OCI-LY7 (cell line): ENCODE results near the gene PSME4. TPM values are rescaled to one million over a fixed set of nuclear protein-coding genes. Genes with fewer than 3 reads are reported as not detected.

Experiments
- BruUV-seq: library from RNA; stranded (reverse); fragments of 400-500 nt; replicated peaks from 2 replicates; lab custom pipeline; 2021; lab: Mats Ljungman, UMichigan
- CTCF ChIA-PET: fragments of 300-600 bp; sonication (Branson Sonifier 250); formaldehyde crosslinking; loops from one replicate; lab custom pipeline; 2022; ENCODE audit warnings: antibody characterized with exemption; ENCODE audit not compliant: unreplicated experiment; lab: Charles Lee
- POLR2A ChIA-PET: fragments of 300-600 bp; sonication (Branson Sonifier 250); formaldehyde crosslinking; loops from one replicate; lab custom pipeline; 2022; ENCODE audit warnings: antibody characterized with exemption; lab: Charles Lee
- DNase-seq: peaks from one replicate; pipeline ENCODE4 v3.0.0-alpha.2; 2015; ENCODE audit warnings: low spot score
- H2AFZ ChIP-seq: fragments of 200-600 bp; sonication (generic), shearing (Covaris generic); 2 replicates; pipeline ENCODE4 v1.6.1; 2014; ENCODE audit warnings: mild to moderate bottlenecking, antibody characterized with exemption, low read length, moderate library complexity
- H3K27ac ChIP-seq: fragments of 200-600 bp; sonication (generic); 2 replicates; pipeline ENCODE4 v1.5.1; 2014; ENCODE audit warnings: mixed run types, low read depth, mild to moderate bottlenecking, moderate library complexity, low read length, inconsistent platforms; ENCODE audit not compliant: poor library complexity, severe bottlenecking
- H3K36me3 ChIP-seq: fragments of 200-600 bp; sonication (generic); 2 replicates; pipeline ENCODE4 v1.6.1; 2014; ENCODE audit warnings: mild to moderate bottlenecking, antibody characterized with exemption, low read length, moderate library complexity, mixed read lengths; ENCODE audit not compliant: insufficient read depth
- H3K4me1 ChIP-seq: fragments of 200-600 bp; sonication (generic); 2 replicates; pipeline ENCODE4 v1.5.1; 2014; ENCODE audit warnings: mild to moderate bottlenecking, low read length; ENCODE audit not compliant: insufficient read depth, poor library complexity, severe bottlenecking
- H3K4me2 ChIP-seq: fragments of 200-600 bp; sonication (generic); 2 replicates; pipeline ENCODE4 v1.6.1; 2014; ENCODE audit warnings: mild to moderate bottlenecking, low read length
- H3K4me3 ChIP-seq: fragments of 200-600 bp; sonication (generic); 2 replicates; pipeline ENCODE4 v1.5.1; 2014; ENCODE audit warnings: mild to moderate bottlenecking, low read depth, low read length; ENCODE audit not compliant: poor library complexity, severe bottlenecking
- H3K79me2 ChIP-seq: fragments of 200-600 bp; sonication (generic); 2 replicates; pipeline ENCODE4 v1.6.1; 2016; ENCODE audit warnings: low read depth, mild to moderate bottlenecking, low read length, moderate library complexity, mixed read lengths; ENCODE audit not compliant: insufficient read depth
- H3K9me2 ChIP-seq: fragments of 200-600 bp; sonication (generic); 2 replicates; pipeline ENCODE4 v1.6.1; 2016; ENCODE audit warnings: mild to moderate bottlenecking, low read length, mixed read lengths; ENCODE audit not compliant: insufficient read depth
- H3K9me3 ChIP-seq: fragments of 200-600 bp; sonication (generic); 2 replicates; pipeline ENCODE4 v1.6.1; 2014; ENCODE audit warnings: mild to moderate bottlenecking, mixed run types, low read length, mixed read lengths
- H4K20me1 ChIP-seq: fragments of 200-600 bp; sonication (generic); 2 replicates; pipeline ENCODE4 v1.6.1; 2014; ENCODE audit warnings: mild to moderate bottlenecking, antibody characterized with exemption, low read length, moderate library complexity, mixed read lengths; ENCODE audit not compliant: insufficient read depth
- CTCF ChIP-seq: fragments of 200-600 bp; sonication (generic); conservative IDR thresholded peaks from 2 replicates; pipeline ENCODE4 v1.5.1; 2014; ENCODE audit warnings: mild to moderate bottlenecking, antibody characterized with exemption, low read length, moderate library complexity, mixed read lengths
- EZH2phosphoT487 ChIP-seq: fragments of 200-600 bp; sonication (generic); IDR thresholded peaks from 2 replicates; pipeline ENCODE4 v1.6.1; 2018; ENCODE audit warnings: low read depth, borderline replicate concordance, mild to moderate bottlenecking, mixed run types, antibody characterized with exemption, low read length, moderate library complexity, mixed read lengths
- intact Hi-C: fragments of 100-400 bp; cut with micrococcal nuclease; formaldehyde crosslinking; loops from one replicate; pipeline ENCODE4 v1.10.0; 2022; ENCODE audit not compliant: unreplicated experiment
- total RNA-seq, 2 experiments: library from RNA; depleted of rRNA in 1 of 2; stranded (reverse); fragments of >200 nt in 1 of 2; shearing (Covaris generic) in 1 of 2; gene quantifications; 2 replicates each; pipeline ENCODE4 v1.2.3, GENCODE V29; 2014 to 2022

The PSME4 gene
- total RNA-seq, 2 experiments from 2014 or later: 38.8 to 82.9 TPM

GRCh38 chr2:54012538-54013141 is 41.8 kb upstream of the PSME4 start:
- Histone ChIP-seq H3K27ac (no peak overlapping the region), H3K4me1 (peaks cover 8% of the 10 kb centered on the region), H3K9me3 (no peaks in the 10 kb centered on the region), H3K79me2 (no peaks in the 10 kb centered on the region), H3K4me3 (no peak overlapping the region), H3K36me3 (no peaks in the 10 kb centered on the region), H2AFZ (no peak overlapping the region), H4K20me1 (no peaks in the 10 kb centered on the region), H3K9me2 (no peaks in the 10 kb centered on the region), H3K4me2 (no peak overlapping the region)
- ChIA-PET CTCF (no interaction called here), POLR2A (interaction anchor here (0.6 to 1.2 kb wide), 5 partner anchors 25 to 816 kb away, joined by 3 to 7 read pairs (median 3); no protein-coding TSS in a partner anchor)
- DNase-seq: no peak
- TF ChIP-seq CTCF (no peak), EZH2phosphoT487 (no peak)
- BruUV-seq: no TSS peak
- intact Hi-C loops: no loop called here

GRCh38 chr2:54009549-54009948 is 38.8 kb upstream of the PSME4 start:
- TF ChIP-seq CTCF (no peak), EZH2phosphoT487 (no peak)
- intact Hi-C loops: no loop called here
- ChIA-PET CTCF (no interaction called here), POLR2A (interaction anchor here (0.6 to 1.0 kb wide), 3 partner anchors 9 to 697 kb away, joined by 3 to 4 read pairs (median 3); no protein-coding TSS in a partner anchor)
- Histone ChIP-seq H4K20me1 (no peaks in the 10 kb centered on the region), H3K36me3 (no peaks in the 10 kb centered on the region), H3K27ac (no peak overlapping the region), H3K9me2 (no peaks in the 10 kb centered on the region), H3K4me1 (peaks cover 8% of the 10 kb centered on the region), H2AFZ (no peak overlapping the region), H3K79me2 (no peaks in the 10 kb centered on the region), H3K9me3 (no peaks in the 10 kb centered on the region), H3K4me2 (no peak overlapping the region), H3K4me3 (no peak overlapping the region)
- BruUV-seq: no TSS peak
- no peak for DNase-seq

- H3K4me2 ChIP-seq: no peak overlapping the region
- H4K20me1 ChIP-seq: no peaks in the 10 kb centered on the region
- no TSS peak for BruUV-seq
- H3K27ac ChIP-seq: no peak overlapping the region
- no peak overlapping the region for H2AFZ ChIP-seq
- ChIA-PET CTCF (no interaction called here), POLR2A (interaction anchor here (1.0 kb wide), 1 partner anchor 343 kb away, joined by 3 read pairs; no protein-coding TSS in a partner anchor)
- intact Hi-C loops: no loop called here
- H3K79me2 ChIP-seq: no peaks in the 10 kb centered on the region
- H3K9me3 ChIP-seq: no peaks in the 10 kb centered on the region
- H3K4me3 ChIP-seq: no peak overlapping the region
- H3K4me1 ChIP-seq: peaks cover under 1% of the 10 kb centered on the region
- DNase-seq: no peak
- no peaks in the 10 kb centered on the region for H3K9me2 ChIP-seq
- TF ChIP-seq EZH2phosphoT487: no peak
- TF ChIP-seq CTCF: no peak
- no peaks in the 10 kb centered on the region for H3K36me3 ChIP-seq
Measured at GRCh38 chr2:54008439-54008838, 37.6 kb upstream of the PSME4 start.
